ENCODE measurements around the gene CYLD.
A peak's percentile ranks its signal among the peaks of the same experiment; 100 is the strongest.

Gene CYLD

DNA sequence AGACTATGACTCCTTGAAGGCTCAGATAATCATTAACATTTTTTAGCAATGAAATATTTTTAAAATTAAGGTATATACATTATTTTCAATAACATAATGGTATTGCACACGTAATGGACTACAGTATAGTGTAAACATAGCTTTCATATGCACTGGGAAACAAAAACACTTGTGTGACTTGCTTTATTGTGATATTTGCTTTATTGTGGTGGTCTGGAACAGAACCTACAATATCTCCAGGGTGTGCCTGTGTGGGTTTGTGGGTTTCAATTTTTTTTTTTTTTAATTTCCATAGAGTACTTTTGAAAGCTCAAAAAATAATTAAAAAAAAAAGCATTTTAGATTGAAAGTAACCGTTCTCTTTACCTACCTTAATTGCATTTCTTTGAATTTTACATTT lies 25.3 kb downstream of the CYLD start:
- Mint-ChIP-seq H3K27ac (peak overlapping the region; percentile 86), H3K27me3 (no peaks in the 10 kb centered on the region), H3K36me3 (peaks cover 49% of the 10 kb centered on the region), H3K4me1 (ENCODE audit: low read depth) (peaks cover 94% of the 10 kb centered on the region), H3K4me3 (peak overlapping the region; percentile 67), H3K9me3 (ENCODE audit: low read depth) (peaks cover 9% of the 10 kb centered on the region)

GRCh38 chr16:50771366-50771765 lies 29.5 kb downstream of the CYLD start:
- Mint-ChIP-seq H3K9me3 (ENCODE audit: low read depth) (peaks cover 4% of the 10 kb centered on the region), H3K4me1 (ENCODE audit: low read depth) (peaks cover 84% of the 10 kb centered on the region), H3K27ac (no peak overlapping the region), H3K27me3 (no peaks in the 10 kb centered on the region), H3K36me3 (peaks cover 36% of the 10 kb centered on the region), H3K4me3 (no peak overlapping the region)

- H3K36me3 Mint-ChIP-seq, result peaks cover 21% of the 10 kb centered on the region
- no peaks in the 10 kb centered on the region for H3K9me3 Mint-ChIP-seq (ENCODE audit: low read depth)
- peak overlapping the region; percentile 47 for H3K27ac Mint-ChIP-seq
- H3K4me3 Mint-ChIP-seq, result no peak overlapping the region
- H3K4me1 Mint-ChIP-seq (ENCODE audit: low read depth), result peaks cover 68% of the 10 kb centered on the region
- H3K27me3 Mint-ChIP-seq, result no peaks in the 10 kb centered on the region
Measured at GRCh38 chr16:50774405-50774804, 32.5 kb downstream of the CYLD start.

GRCh38 chr16:50774960-50775359 lies 33.1 kb downstream of the CYLD start:
- H3K27me3 Mint-ChIP-seq, result no peaks in the 10 kb centered on the region
- peak overlapping the region; percentile 50 for H3K27ac Mint-ChIP-seq
- H3K4me1 Mint-ChIP-seq (ENCODE audit: low read depth), result peaks cover 64% of the 10 kb centered on the region
- no peak overlapping the region for H3K4me3 Mint-ChIP-seq
- H3K9me3 Mint-ChIP-seq (ENCODE audit: low read depth), result no peaks in the 10 kb centered on the region
- H3K36me3 Mint-ChIP-seq, result peaks cover 21% of the 10 kb centered on the region

DNA sequence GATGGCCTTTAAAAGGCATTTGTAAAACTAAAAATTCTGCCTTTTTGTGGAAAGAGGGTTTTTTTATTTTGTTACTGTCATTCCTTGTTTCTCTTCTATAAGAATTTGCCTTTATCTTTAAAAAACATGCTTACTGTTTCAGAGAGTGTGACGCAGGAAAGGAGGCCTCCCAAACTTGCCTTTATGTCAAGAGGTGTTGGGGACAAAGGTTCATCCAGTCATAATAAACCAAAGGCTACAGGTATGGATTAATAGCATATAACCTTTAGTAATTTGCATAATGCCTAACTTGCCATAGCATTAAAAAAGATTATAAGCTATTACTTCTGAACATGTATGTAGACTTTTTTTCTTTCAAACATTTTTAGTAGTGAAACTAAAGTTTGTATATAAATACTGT lies 34.2 kb downstream of the CYLD start:
- H3K4me3 Mint-ChIP-seq, result no peak overlapping the region
- H3K9me3 Mint-ChIP-seq (ENCODE audit: low read depth), result no peaks in the 10 kb centered on the region
- peak overlapping the region; percentile 76 for H3K27ac Mint-ChIP-seq
- peaks cover 20% of the 10 kb centered on the region for H3K36me3 Mint-ChIP-seq
- H3K4me1 Mint-ChIP-seq (ENCODE audit: low read depth), result peaks cover 64% of the 10 kb centered on the region
- no peaks in the 10 kb centered on the region for H3K27me3 Mint-ChIP-seq

- Mint-ChIP-seq H3K9me3 (ENCODE audit: low read depth) (no peaks in the 10 kb centered on the region), H3K4me1 (ENCODE audit: low read depth) (peaks cover 59% of the 10 kb centered on the region), H3K27me3 (no peaks in the 10 kb centered on the region), H3K36me3 (peaks cover 11% of the 10 kb centered on the region), H3K27ac (peak overlapping the region; percentile 67), H3K4me3 (no peak overlapping the region)
Measured at GRCh38 chr16:50778284-50779163, 36.6 kb downstream of the CYLD start.

- Mint-ChIP-seq H3K4me3 (peak overlapping the region; percentile 20), H3K4me1 (ENCODE audit: low read depth) (peaks cover 43% of the 10 kb centered on the region), H3K27ac (peak overlapping the region; percentile 64), H3K9me3 (ENCODE audit: low read depth) (no peaks in the 10 kb centered on the region), H3K27me3 (no peaks in the 10 kb centered on the region), H3K36me3 (peaks cover 21% of the 10 kb centered on the region)
Measured at GRCh38 chr16:50781043-50781442, 39.2 kb downstream of the CYLD start.

DNA sequence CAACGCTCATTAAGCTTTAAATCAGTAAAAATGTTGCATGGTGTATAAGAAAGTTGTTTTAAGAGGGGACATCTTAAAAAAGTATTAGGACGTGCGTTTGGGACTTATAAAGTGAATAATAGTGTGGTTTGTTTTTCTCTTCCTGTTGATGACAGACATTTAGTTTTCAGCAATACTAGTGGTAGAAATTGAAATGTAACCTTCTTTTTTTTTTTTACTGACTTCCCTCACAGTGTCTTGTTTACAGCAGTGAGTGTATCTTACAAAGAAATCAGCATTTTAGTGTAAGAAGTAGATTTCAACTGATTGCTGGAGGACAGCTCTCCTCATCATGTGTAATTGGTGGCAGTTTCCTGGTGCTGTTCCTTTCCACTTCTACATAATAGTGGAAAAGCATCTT lies 39.6 kb downstream of the CYLD start:
- Mint-ChIP-seq H3K36me3 (peaks cover 21% of the 10 kb centered on the region), H3K9me3 (ENCODE audit: low read depth) (no peaks in the 10 kb centered on the region), H3K4me1 (ENCODE audit: low read depth) (peaks cover 43% of the 10 kb centered on the region), H3K4me3 (peak overlapping the region; percentile 20), H3K27me3 (no peaks in the 10 kb centered on the region), H3K27ac (peak overlapping the region; percentile 64)

DNA sequence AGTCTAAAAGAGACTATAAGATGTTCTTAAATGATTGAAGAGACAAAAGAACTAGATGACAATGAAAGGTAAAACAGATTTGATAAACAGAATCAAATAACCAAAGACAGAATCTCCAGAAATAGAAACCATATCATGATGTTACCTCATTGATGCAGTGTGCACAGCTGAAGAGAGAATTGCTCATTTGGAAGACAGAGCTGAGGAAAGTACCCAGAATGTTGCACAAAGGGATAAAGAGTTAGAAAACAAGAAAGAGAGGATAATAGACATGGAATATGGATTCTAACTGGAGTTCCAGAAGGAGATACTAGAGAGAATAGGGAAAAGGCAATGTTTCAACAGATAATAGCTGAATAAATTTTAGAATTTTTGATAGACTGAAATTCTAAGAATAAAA lies 47.9 kb downstream of the CYLD start:
- Mint-ChIP-seq H3K9me3 (ENCODE audit: low read depth) (no peaks in the 10 kb centered on the region), H3K4me3 (no peak overlapping the region), H3K4me1 (ENCODE audit: low read depth) (peaks cover 19% of the 10 kb centered on the region), H3K36me3 (peaks cover 27% of the 10 kb centered on the region), H3K27me3 (no peaks in the 10 kb centered on the region), H3K27ac (peak overlapping the region; percentile 28)

DNA sequence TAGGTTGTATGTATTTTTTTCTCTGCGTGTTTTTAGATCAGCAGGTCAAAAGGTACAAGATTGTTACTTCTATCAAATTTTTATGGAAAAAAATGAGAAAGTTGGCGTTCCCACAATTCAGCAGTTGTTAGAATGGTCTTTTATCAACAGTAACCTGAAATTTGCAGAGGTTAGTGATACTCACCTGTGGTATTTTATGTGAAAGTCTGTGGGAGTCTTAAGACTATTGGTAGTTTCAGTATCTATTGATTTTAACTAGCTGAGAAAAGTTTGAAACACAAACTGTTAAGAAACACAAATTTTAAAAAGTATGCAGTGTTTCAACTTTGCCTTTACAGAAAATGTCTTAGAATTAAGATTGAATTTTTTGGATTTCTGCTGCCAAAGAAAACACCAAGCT lies 49.6 kb downstream of the CYLD start:
- Mint-ChIP-seq H3K4me1 (ENCODE audit: low read depth) (peaks cover 17% of the 10 kb centered on the region), H3K27ac (peak overlapping the region; percentile 70), H3K9me3 (ENCODE audit: low read depth) (no peaks in the 10 kb centered on the region), H3K4me3 (no peak overlapping the region), H3K36me3 (peaks cover 21% of the 10 kb centered on the region), H3K27me3 (no peaks in the 10 kb centered on the region)

DNA sequence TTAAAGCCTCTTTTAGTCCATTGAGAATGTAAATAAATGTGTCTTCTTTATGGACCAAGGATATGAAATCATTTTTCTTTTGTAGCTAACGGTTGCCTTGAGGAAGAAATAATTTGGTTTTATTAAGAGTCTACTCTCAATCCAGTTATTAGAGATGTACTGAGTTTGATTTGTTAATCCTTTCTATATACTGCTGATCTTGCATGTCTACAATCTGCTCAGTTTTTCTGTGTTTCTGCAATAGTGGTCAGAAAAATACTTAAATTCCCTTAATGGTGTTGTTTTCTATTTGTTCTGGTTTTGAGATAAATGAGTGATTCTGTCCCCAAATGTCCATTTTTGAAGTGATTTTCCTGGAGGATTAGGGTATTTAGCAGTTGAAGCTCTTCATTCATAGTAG lies 54.9 kb downstream of the CYLD start:
- H3K36me3 Mint-ChIP-seq, result peaks cover 2% of the 10 kb centered on the region
- H3K27ac Mint-ChIP-seq, result peak overlapping the region; percentile 83
- no peak overlapping the region for H3K4me3 Mint-ChIP-seq
- H3K9me3 Mint-ChIP-seq (ENCODE audit: low read depth), result no peaks in the 10 kb centered on the region
- H3K4me1 Mint-ChIP-seq (ENCODE audit: low read depth), result peaks cover 5% of the 10 kb centered on the region
- H3K27me3 Mint-ChIP-seq, result no peaks in the 10 kb centered on the region

DNA sequence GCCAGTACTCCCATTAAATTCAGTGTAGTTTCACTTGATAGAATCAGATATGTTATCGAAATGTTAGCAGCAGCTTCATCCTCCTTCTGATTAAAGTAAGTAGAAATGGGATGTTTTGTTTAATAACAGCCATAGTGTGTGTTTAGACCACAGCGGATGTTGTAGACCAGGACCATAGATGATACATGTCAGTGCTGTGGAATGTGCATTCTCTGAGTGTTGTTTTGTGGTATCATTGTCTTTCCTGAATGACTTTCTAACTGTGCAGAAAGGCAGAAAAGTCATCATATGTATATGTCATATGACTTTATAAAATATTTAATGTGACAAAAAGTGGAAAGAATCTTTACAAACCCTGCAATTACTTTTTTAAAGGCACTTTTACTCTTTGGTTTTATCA lies 55.6 kb downstream of the CYLD start:
- Mint-ChIP-seq H3K4me3 (no peak overlapping the region), H3K36me3 (peaks cover 2% of the 10 kb centered on the region), H3K27ac (peak overlapping the region; percentile 55), H3K9me3 (ENCODE audit: low read depth) (no peaks in the 10 kb centered on the region), H3K27me3 (no peaks in the 10 kb centered on the region), H3K4me1 (ENCODE audit: low read depth) (peaks cover 3% of the 10 kb centered on the region)

- Mint-ChIP-seq H3K27ac (peak overlapping the region; percentile 75), H3K9me3 (ENCODE audit: low read depth) (no peaks in the 10 kb centered on the region), H3K4me3 (no peak overlapping the region), H3K4me1 (ENCODE audit: low read depth) (peaks cover 3% of the 10 kb centered on the region), H3K36me3 (no peaks in the 10 kb centered on the region), H3K27me3 (no peaks in the 10 kb centered on the region)
Measured at GRCh38 chr16:50800074-50800473, 58.2 kb downstream of the CYLD start.

DNA sequence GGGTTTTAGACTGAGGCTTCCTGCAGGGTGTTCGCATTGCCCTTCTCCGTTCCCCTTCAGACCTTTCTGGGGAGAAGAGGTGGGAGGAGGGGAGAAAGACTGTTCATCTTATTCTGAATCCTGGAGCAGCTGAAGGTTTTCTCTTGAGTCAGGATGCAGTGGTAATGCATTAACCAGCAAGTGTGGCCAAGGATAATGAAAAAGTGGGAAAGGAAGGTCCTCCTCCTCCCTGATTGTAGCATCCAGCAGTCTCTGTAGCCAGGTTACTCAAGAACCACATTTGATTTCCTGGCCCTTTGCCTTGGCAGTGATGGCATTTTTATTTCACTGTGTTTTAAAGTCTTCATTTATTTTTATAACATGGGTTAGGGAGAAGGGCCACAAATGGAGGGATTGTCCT lies 59.1 kb downstream of the CYLD start:
- Mint-ChIP-seq H3K9me3 (ENCODE audit: low read depth) (no peaks in the 10 kb centered on the region), H3K36me3 (no peaks in the 10 kb centered on the region), H3K27me3 (no peaks in the 10 kb centered on the region), H3K4me1 (ENCODE audit: low read depth) (peaks cover 4% of the 10 kb centered on the region), H3K27ac (peak overlapping the region; percentile 75), H3K4me3 (no peak overlapping the region)

- Mint-ChIP-seq H3K36me3 (no peaks in the 10 kb centered on the region), H3K9me3 (ENCODE audit: low read depth) (no peaks in the 10 kb centered on the region), H3K4me3 (no peak overlapping the region), H3K27ac (peak overlapping the region; percentile 25), H3K27me3 (no peaks in the 10 kb centered on the region), H3K4me1 (ENCODE audit: low read depth) (peaks cover 11% of the 10 kb centered on the region)
Measured at GRCh38 chr16:50802000-50802399, 60.1 kb downstream of the CYLD start.

DNA sequence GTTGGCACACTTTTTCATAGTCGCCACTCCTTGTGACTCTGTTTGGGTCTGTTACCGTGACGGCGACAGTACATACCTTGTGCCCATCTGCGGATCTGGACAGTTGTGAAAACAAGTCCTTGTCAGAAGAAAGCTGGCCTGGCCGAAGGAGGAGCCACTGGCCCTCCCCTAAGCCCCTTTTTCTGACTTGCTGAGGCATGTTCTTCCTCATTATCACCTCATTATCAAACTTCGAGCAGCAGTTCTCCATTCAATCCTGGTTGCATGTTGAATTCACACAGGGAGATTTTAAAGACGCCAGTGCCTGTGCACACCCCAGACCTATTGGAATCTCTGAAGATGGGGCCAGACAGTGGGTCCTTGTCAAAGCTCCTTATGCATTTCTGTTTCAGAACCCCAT lies 61.1 kb downstream of the CYLD start:
- Mint-ChIP-seq H3K4me3 (no peak overlapping the region), H3K36me3 (no peaks in the 10 kb centered on the region), H3K27me3 (no peaks in the 10 kb centered on the region), H3K4me1 (ENCODE audit: low read depth) (peaks cover 11% of the 10 kb centered on the region), H3K9me3 (ENCODE audit: low read depth) (no peaks in the 10 kb centered on the region), H3K27ac (no peak overlapping the region)

All from activated naive CD8-positive, alpha-beta T cell (primary cell).